Hypothalamus (tissue), 51 donors: ENCODE data around the gene DYNLL2.
A peak's percentile ranks its signal among the peaks of the same experiment; 100 is the strongest.
"Not testable (repeated sequence)": the region's sequence is repeated elsewhere in the genome, so short reads cannot be mapped to it uniquely, and the experiment has no call there.

Source experiments
- DNase-seq, 51 donors: peaks; one replicate each; lab custom pipeline; 2025; lab: John Stamatoyannopoulos, UW

The DYNLL2 gene

DNA sequence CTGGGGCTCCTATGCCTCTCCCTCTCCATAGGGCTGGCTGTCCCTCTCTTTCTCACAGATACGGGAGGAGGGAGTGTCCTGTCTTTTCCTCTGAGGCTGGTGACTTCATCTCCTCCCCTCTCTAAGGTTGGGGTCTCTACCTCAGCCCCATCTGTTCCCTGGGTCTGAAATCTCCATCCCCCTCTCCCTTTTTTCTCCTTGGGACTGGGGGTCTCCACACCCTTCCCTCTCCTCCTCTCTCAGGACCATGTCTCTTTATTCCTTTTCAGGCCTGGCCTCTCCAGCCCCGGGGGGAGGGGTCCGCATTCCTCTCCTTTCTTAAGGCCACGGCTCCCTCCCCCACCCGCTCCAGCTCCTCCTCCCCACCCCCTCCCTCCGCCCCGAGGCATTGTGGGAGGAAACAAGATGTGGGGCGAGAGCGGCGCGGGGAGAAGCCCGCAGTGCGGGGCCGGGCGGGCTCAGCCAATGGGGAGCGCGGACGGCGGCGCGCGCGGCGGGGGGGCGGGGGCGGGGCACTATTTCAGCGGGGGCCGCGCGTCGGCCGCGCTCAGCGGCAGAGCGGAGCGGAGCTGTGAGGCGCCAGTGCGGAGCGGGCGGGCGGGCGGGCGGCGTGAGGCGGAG is at the start of gene DYNLL2:
TSS of gene DYNLL2 (plus strand) at position 550 of the 621 bp plus-strand sequence. CDS start 3,672 bp downstream, outside the sequence.
- peak; percentile 28 to 92 (median 76) for DNase-seq

DNA sequence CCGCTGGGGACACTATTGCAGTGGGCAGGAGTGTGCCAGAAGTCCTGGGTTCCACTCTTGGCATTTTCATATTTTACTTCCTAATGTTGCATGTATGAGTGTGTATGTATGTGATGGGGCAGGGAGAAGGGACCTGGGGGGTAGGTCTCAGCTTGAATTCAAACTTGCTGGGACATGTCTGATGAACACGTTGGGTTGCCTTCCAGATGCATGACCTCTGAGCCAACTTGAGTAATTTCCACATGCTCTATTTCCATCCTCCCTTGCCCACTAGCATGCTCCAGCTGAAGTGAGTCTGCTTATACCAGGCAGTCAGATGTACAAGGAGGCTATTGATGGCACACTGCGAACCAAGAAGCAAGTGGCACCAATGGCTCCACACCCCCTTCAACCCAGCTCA is 43.2 kb upstream of the DYNLL2 start:
- no peak for DNase-seq

DNA sequence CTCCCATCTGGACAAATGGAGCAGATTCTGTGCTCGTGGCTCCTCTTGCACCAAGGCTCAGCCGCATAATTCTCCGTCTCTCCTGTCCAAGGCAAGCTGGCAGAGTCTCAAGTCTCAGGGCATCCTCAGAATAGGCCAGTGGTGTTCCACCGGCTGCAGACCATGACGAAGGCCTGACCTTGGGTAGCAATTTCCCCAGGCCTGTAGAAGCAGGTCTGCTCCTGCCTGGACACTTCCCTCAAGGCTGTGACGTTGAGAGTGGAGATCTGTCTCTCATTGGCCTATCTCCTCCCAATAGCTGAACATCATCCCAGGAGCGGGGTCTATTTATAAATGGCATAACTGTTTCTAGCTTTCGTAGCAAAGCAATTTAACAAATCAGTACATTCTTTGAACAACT is 42.8 kb upstream of the DYNLL2 start:
- DNase-seq = no peak

DNA sequence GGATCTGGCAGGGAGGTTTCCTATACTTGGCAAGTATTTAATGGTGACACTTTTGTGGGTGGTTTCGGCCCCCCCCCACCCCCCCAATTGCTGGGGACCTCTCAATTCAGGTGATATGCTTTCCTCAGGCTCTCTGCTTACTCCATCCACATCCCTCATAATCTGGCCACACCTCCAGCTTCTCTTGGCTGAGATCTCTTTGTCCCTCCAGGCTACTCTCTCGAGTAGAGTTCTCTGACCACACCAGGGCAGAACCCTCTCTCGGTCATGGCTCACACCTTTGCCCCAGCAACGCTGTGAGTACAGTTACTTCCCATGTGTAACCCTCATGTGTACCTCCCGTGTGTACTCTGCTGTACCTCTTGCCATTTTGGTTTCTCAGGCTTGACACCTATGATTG is 42.1 kb upstream of the DYNLL2 start:
- no peak for DNase-seq

DNA sequence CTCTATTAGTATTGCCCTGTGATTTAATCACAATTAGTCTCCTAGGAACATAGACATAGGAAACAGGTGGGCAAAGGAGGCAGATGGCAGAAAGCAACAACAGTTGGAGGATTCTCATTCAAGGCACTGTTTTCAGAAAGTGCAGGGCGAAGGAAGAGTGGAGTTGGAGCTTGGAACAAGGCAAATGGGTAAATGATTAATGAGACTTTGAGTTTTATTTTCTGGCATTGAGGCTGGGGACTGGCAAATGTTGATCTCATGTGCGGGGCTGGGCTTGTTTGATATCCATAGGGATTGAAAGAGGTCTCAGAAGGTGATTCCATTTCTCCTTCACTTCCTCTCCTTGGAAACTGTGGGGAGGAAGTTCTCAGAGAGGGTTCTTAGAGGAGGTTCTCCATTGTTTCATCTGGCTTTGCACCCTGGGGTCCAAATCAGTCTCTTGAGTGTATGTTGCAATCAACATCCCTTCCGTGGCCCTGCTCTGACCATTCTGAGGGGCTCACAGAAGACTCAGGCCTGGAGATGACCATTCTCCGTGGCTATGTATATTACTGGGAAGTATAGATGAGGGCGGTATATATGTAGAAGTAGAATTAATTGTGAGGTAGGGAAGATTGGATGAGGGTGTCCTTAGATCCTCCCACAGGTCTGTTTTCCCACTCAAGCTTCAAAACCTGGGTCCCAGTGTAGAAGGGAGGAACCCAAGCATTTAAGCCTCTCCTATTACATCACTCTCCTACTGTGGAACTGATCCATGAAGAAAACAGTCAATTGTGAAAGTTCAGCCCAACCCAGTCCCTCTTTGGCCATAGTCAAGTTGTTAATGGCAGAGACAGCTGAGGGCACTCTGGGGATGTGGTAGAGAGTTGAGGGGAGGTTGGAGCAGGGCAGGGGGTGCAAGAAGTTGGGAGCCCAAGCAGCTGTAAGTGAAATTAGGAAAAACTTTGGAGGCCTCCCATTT is 39.7 kb upstream of the DYNLL2 start:
- no peak for DNase-seq

DNA sequence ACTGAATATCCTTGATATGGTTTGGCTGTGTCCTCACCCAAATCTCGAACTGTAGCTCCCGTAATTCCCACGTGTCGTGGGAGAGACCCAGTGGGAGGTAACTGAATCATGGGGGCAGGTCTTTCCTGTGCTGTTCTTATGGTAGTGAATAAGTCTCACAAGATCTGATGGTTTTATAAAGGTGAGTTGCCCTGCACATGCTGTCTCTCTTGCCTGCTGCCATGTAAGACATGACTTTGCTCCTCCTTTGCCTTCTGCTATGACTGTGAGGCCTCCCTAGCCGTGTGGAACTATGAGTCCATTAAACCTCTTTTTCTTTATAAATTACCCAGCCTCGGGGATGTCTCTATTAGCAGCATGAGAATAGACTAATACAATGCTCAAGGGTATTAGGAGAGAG is 39.0 kb upstream of the DYNLL2 start:
- DNase-seq = not testable (repeated sequence)

DNA sequence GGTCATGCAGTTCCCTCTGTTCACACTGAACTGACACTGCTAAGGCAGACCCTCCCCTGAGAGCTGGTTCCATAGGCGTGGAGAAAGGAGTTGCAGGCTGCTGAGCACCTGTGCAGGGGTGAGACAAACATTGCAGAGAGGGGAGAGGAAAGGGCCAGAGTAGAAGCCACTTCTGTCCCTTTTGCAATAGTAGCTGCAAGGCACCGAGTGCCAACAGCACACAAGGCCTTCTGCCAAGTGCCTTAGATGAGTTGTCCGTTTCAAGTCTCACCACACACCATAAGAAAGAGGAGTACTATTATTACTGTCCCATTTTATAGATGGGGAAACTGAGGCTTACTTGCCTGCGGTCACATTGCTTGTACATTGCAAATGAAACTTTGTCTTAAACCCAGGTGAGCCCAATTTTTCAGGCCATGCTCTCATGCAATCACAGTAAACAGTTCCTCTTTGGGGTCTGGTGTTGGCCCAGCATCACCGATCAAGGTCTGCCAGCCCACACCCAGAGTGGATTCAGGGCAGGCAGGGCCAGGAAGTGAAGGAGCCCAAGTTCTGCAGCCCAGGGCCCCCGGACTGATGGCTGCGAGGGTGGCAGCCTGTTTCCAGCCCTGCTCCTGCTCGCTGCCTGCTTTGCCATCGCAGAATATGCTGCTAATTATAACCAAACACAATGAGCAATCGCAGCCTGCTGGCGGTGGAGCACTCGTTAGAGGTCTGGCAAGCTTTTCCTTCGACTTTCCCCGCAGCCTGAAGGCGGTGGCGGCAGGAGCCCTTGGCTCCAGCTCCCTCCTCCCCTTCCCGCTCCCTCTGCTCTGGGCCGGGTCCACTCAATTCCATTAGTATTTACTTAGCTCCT is 36.8 kb upstream of the DYNLL2 start:
- DNase-seq = peak in 6 of 51 donors; percentile 3 to 60 (median 12)

DNA sequence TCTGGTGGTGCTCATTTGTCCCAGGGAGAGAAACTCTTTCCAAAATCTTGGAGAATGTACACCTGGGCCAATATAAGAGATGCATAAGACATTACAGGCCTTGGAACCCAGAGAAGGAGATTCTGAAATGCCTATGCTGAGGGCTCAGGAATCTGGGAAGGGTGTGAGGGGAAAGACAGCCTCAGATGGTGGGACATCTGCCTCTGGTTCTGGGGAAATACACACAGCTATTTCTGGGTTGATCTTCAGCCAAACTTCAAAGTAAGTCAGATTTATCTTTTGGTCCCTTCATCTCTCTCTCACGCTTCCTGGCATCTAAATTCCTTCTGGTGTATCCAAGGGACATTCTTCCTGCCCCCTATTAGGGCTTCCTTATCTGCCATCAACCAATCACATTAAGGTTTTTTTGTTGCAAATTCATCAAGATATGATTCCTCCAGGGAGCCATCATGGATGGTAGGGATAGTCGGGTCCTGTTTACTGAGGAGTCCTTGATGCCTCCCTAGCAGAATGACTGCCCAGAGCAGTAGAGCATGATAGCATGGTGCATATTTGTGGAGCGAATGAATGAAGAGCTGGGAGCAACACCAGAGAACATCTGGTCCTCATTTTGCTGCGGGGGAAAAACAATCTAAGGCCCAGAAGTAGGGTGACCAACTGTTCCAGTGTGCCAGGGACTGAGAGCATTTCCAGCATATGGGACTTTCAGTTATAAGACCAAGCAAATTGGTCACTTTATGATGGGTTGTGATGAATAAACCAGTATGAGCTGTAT is 35.7 kb upstream of the DYNLL2 start:
- DNase-seq = no peak

DNA sequence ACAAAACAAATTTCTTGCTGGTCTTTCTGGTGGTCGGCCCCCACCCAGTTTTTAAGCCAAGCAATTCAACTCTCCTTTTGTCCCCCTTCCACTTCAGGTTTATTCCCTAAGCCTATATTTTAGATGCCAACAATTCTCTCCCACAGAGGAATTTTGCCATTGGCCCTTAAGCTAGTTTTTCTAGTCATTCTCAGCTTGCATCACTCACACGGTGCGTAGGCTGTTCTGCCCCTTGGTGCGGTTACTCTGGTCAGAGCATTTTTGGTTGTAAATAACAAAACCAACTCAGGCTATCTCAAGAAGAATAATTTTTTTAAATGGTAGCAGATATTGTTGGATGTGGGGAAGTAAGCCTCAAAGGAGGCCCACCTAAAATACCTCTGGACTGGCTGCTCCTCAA is 33.7 kb upstream of the DYNLL2 start:
- no peak for DNase-seq

DNA sequence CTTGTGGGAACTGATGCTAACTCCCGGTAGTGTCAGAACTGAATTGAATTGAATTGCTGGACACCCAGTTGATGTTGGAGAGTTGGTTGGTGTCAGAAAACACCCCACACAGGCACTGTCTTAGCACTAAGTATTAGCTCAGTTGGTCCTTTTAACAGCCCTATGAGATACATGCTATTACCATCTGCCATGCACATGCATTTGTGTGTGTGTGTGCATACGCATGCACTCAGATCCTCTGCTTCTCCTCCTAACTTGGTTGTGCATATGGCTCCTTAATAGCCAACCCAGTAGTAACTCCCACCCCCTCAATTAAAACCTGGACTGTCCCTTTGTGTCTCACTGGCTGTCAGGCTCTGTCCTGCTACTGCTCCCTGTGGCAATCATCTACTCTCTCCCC is 32.3 kb upstream of the DYNLL2 start:
- no peak for DNase-seq

DNA sequence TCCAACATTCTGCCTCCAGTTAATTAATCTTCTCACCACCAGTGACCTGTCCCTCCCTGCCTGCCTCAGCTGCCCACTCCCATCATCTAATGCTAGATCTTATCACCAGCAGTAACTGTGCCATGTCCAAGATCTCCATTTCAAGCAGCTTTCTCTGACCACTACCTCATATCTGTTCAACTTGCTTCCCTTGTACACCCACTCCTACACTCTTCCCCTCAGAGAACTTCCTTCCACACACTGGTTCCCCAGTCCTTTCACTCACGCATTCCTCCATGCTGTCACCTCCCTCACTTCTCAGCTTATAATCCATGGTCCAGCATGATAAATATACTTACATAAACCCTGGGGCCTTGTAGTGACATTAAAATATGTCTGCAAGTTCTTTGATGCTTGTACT is 31.8 kb upstream of the DYNLL2 start:
- no peak for DNase-seq

DNA sequence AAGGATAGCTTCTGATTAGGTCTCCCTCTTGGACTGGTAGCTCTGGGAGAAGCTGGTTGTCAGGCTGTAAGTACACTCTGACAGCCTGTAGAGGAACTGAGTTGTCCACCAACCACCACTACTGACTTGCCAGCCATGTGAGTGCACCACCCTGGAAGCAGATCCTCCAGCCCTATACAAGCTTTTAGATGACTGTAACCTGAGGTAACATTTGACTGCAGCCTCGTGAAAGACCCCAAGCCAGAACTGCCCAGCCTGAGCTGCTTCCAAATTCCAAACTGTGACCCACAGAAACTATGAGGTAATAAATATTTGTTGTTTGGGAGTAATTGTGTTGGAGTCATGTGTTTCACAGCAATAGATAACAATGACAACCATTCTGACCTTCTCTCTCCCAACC is 30.8 kb upstream of the DYNLL2 start:
- DNase-seq = no peak

DNA sequence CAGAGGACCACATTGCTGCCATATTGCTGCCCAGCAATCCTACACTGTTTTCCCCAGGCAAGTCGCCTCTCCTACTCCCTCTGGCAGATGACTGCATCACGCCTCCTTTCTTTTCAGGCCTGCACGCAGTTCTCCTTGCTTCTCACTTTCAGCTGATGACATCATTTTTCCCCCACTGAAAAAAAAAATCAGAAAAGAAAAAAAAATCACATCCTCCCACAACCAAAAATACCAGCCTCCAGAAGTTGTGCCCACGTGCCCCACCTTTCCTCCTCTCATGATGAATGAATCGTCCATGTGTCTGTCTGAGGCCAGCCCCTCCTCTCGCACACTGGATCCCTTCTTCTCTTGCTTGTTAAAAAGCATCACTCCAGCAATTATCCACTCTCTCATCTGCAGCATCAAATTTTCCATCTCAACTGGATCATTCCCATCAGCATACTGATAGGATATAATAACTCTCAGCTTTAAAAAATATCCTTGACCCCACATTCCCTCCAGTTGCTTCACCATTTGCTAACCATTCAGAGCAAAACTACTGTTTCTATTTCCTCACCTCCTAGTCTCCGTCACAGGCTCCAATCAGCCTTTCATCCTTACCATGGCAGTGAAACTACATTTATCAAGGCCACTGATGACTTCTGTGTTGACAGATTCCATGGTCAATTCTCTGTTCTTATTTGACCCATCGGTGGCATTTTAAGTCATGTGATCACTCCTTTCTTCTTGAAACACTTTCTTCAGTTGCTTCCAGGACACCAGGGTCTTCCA is 30.1 kb upstream of the DYNLL2 start:
- peak in 4 of 51 donors; percentile 6 to 38 (median 20) for DNase-seq

DNA sequence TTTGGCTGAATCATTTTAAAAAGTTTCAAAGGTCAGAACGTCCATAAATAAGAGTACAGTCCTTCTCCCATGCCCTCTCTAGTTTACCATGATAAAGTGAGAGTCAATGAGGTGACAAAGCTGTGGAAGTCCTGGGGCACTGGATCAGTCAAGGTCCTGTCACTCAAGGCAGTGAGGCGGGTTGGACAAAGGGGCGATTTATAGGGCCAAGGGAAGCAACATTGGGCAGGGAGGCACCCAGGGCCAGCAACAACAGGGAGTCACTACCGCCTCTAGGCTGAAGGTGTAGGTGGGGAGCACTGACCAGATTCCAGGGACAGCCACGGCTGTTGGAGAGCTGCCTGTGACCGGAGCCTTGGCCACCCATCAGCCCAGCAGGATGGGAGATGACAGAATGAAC is 28.6 kb upstream of the DYNLL2 start:
- DNase-seq = no peak

DNA sequence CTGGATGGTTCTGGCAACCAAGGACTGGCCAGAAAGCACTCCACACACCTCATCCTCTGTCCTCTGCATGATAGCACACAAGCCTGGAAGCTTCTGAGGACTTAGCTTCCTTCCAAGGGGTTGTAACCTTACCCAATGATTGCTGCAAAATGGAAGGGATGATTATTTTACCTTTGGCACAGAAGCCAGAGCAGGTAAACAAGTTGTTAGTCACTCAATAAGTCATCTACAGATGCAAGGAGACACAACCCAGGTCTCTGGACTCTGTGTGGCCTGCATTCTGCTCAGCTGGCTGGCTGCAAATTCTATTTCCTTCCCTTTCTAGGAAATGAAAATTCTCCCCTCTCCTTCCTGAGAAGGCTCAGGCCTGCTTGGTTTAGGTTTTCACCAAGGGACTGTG is 26.7 kb upstream of the DYNLL2 start:
- no peak for DNase-seq

DNA sequence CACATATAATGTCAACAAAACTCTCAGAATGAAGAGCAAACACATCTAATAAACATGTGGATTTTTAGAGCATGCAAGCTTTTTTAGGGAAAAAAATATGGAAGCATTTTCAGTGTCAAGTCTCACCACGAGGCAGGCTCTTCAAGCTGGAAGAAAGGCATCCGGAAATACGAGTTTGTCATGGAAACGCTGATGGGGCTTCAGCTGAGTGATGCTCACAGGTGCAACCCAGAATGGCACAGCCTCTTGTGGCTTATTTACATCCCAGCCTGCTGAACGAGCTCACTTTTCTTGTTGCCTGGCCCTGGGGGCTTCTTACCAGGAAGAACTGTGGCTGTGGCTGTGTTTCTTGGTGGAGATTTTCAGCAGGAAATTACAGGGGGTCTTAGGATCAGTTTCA is 24.1 kb upstream of the DYNLL2 start:
- DNase-seq = peak in 6 of 51 donors; percentile 4 to 15 (median 10)

DNA sequence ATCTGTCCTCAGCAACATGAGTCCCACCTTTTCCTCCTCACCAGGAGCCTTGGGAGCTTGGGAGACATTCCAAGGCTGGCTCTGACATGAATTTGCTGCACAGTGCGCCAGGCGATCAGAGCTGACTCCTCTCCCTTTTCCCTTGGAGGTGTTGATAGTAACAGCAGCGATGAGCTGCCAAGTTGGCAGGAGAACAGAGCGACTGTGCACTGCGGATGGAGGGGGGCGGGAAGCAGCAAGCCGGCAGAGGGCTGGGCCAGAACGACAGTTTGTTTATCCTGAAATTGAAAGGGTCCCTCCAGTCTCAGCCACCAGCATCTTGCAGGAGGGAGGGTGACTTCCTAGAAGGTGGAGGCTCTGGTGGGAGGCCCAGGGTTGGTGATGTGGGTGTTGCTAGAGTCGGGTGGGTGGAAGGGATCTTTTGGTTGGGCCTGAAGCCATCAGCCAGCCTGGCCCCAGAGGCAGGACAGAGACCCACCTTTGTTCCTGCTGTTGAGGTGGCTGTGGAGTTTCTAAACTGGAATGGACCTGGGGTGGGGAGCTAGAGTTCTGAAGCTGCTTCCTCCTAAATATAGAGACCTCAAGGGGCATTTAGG is 22.5 kb upstream of the DYNLL2 start:
- peak in 8 of 51 donors; percentile 9 to 63 (median 17) for DNase-seq

DNA sequence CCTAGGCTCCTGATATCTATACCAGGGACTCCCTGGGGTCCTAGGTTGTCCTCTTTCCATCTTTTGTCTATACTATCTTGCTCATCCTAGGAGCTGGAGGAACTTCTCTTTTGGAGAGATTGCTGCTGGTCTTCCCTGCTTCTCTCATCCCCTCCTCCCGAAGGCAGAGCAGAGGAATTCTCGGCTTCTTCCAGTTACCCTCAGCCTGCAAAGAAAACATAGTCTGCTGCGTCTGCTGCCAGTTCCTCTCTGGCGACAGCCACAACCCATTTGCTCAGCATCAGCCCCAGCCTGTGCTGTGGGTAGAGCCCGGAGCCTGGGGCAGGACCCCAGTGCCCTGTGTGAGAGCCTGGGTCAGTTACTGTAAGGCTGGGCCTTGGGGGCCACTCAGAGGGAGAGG is 21.5 kb upstream of the DYNLL2 start:
- no peak for DNase-seq

DNA sequence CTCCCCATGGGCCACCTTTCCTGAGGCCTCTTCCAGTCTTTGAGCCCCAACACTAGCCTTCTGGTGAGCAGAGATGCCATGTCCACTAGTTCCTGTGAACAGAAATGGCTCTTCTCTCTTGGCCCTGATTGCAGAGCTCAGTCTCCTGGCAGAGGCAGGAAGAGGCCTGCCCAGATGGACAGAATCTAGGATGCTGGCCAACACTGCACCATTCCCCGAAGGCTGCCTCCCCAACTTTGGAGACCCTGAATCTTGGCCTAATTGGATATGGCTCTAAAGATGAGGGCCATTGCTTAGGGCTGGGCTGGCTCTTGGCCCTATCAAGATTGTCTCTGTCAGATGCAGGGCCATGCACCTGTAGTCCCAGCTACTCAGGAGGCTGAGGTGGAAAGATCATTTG is 18.0 kb upstream of the DYNLL2 start:
- no peak for DNase-seq
